Caco-2 (cell line): Measurements from ENCODE around the gene SPINK14. TPM values are rescaled to one million over a fixed set of nuclear protein-coding genes. Genes with fewer than 3 reads are reported as not detected.

Experiments used
- BruUV-seq: library from RNA; stranded (reverse); fragments of 400-500 nt; replicated peaks from 2 replicates; lab custom pipeline; 2021; lab: Mats Ljungman, UMichigan
- CTCF ChIA-PET: fragments of 300-600 bp; sonication (Branson Sonifier 250); formaldehyde crosslinking; loops from one replicate; lab custom pipeline; 2022; ENCODE audit warnings: antibody characterized with exemption; lab: Charles Lee
- POLR2A ChIA-PET: fragments of 300-600 bp; sonication (Branson Sonifier 250); formaldehyde crosslinking; loops from one replicate; lab custom pipeline; 2022; ENCODE audit warnings: antibody characterized with exemption; lab: Charles Lee
- DNase-seq, 2 experiments: peaks; one replicate each; pipeline versions ENCODE4 v3.0.0 to v3.0.0-alpha.2; 2020 to 2022
- H3K27me3 ChIP-seq: replicated peaks from 2 replicates; pipeline ENCODE4 v1.6.0; 2011; ENCODE audit warnings: low read length; ENCODE audit not compliant: control insufficient read depth, insufficient read depth
- H3K36me3 ChIP-seq: 2 replicates; pipeline ENCODE4 v1.5.1; 2011; ENCODE audit warnings: low read length; ENCODE audit not compliant: control insufficient read depth, insufficient read depth
- H3K4me1 ChIP-seq: fragments of 250-450 bp; sonication (Bioruptor Pico); 2 replicates; pipeline ENCODE4 v1.5.1; 2020; ENCODE audit warnings: mild to moderate bottlenecking
- H3K4me3 ChIP-seq: 2 replicates; pipeline ENCODE4 v1.5.1; 2011; ENCODE audit warnings: low read depth, mild to moderate bottlenecking, control low read depth, low read length
- H3K9me3 ChIP-seq: fragments of 250-450 bp; sonication (Bioruptor Pico); 2 replicates; pipeline ENCODE4 v1.5.1; 2020; ENCODE audit warnings: mild to moderate bottlenecking, moderate library complexity
- H3K27ac Mint-ChIP-seq: one replicate; pipeline ENCODE4 v1.8.0; 2022; ENCODE audit warnings: mixed read lengths; ENCODE audit not compliant: unreplicated experiment
- H3K27me3 Mint-ChIP-seq: one replicate; pipeline ENCODE4 v1.8.0; 2022; ENCODE audit warnings: mixed read lengths; ENCODE audit not compliant: insufficient read depth, unreplicated experiment
- H3K36me3 Mint-ChIP-seq: one replicate; pipeline ENCODE4 v1.8.0; 2022; ENCODE audit warnings: mild to moderate bottlenecking, mixed read lengths; ENCODE audit not compliant: insufficient read depth, unreplicated experiment
- H3K4me1 Mint-ChIP-seq: one replicate; pipeline ENCODE4 v1.8.0; 2022; ENCODE audit warnings: low read depth, mixed read lengths; ENCODE audit not compliant: unreplicated experiment
- H3K4me3 Mint-ChIP-seq: one replicate; pipeline ENCODE4 v1.8.0; 2022; ENCODE audit warnings: mild to moderate bottlenecking, moderate library complexity, mixed read lengths; ENCODE audit not compliant: unreplicated experiment
- H3K9me3 Mint-ChIP-seq: one replicate; pipeline ENCODE4 v1.8.0; 2022; ENCODE audit warnings: mixed read lengths; ENCODE audit not compliant: unreplicated experiment
- intact Hi-C: fragments of 100-400 bp; cut with micrococcal nuclease; formaldehyde crosslinking; loops from one replicate; pipeline ENCODE4 v1.10.0; 2022; ENCODE audit not compliant: unreplicated experiment
- total RNA-seq: library from RNA; stranded (reverse); gene quantifications from 2 replicates; pipeline ENCODE4 v1.2.3, GENCODE V29; 2022
- TF ChIP-seq, protein P1 (sequence below), 2 experiments: fragments of 200-600 bp in 1 of 2; IDR thresholded peaks; 1 replicate in 1 of 2; 2 replicates in 1 of 2; pipeline versions ENCODE4 v1.5.1 to v1.8.0; 2011 to 2022; ENCODE audit warnings: antibody characterized with exemption in 1 of 2, control low read depth in 1 of 2, inconsistent platforms in 1 of 2, low read depth in 1 of 2, low read length in 1 of 2, mild to moderate bottlenecking in 1 of 2, moderate library complexity in 1 of 2; ENCODE audit not compliant: insufficient read depth in 1 of 2, severe bottlenecking in 1 of 2, unreplicated experiment in 1 of 2

Gene SPINK14
- total RNA-seq, 1 experiment from 2014 or later: not detected

DNA sequence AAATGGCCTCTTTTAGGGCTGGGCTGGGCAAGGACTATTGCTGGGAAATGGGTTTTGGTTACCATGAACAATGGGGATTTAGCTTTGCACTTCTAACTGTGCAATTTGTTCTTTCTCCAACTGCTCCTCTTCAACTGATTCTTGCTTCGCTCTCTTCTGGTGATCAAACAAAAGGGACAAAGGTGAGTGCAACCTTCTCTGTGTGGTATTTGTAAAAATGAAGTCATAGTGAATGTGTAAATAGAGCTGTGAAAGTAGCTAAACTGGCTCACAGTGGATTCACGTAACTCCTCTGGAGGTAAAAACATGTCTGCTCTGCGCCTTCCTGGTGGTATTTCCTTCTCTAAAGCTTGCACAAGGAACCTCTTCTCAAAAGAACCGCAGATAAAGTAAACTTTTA is 20.9 kb upstream of the SPINK14 start:
- H3K4me3 Mint-ChIP-seq: peak overlapping the region; percentile 57
- Histone ChIP-seq H3K9me3 (no peaks in the 10 kb centered on the region), H3K4me3 (no peak overlapping the region), H3K27me3 (no peaks in the 10 kb centered on the region), H3K36me3 (no peaks in the 10 kb centered on the region; the same call in 1 of the 2 replicates), H3K4me1 (peaks cover 53% of the 10 kb centered on the region)
- peaks cover 16% of the 10 kb centered on the region for H3K9me3 Mint-ChIP-seq
- TF ChIP-seq, protein P1, sequence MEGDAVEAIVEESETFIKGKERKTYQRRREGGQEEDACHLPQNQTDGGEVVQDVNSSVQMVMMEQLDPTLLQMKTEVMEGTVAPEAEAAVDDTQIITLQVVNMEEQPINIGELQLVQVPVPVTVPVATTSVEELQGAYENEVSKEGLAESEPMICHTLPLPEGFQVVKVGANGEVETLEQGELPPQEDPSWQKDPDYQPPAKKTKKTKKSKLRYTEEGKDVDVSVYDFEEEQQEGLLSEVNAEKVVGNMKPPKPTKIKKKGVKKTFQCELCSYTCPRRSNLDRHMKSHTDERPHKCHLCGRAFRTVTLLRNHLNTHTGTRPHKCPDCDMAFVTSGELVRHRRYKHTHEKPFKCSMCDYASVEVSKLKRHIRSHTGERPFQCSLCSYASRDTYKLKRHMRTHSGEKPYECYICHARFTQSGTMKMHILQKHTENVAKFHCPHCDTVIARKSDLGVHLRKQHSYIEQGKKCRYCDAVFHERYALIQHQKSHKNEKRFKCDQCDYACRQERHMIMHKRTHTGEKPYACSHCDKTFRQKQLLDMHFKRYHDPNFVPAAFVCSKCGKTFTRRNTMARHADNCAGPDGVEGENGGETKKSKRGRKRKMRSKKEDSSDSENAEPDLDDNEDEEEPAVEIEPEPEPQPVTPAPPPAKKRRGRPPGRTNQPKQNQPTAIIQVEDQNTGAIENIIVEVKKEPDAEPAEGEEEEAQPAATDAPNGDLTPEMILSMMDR (IDR thresholded peaks at IDR 0.05; ENCODE audit: insufficient read depth in 1 of 2, low read depth in 1 of 2, low read length in 1 of 2, severe bottlenecking in 1 of 2, unreplicated experiment in 1 of 2): no peak
- ChIA-PET CTCF (interaction anchor here (0.5 to 1.0 kb wide), 2 partner anchors 228 to 251 kb away, joined by 4 to 5 read pairs; no protein-coding TSS in a partner anchor), POLR2A (no interaction called here)
- peak; percentile 50 to 71 for DNase-seq
- H3K4me1 Mint-ChIP-seq: peaks cover 44% of the 10 kb centered on the region
- H3K36me3 Mint-ChIP-seq: peaks cover 6% of the 10 kb centered on the region
- BruUV-seq: no TSS peak
- intact Hi-C loops: loop anchor here (2.0 kb wide), 3 partner anchors 15 to 309 kb away; partner anchors contain the start of gene FBXO38
- H3K27me3 Mint-ChIP-seq: no peaks in the 10 kb centered on the region
- peak overlapping the region; percentile 90 for H3K27ac Mint-ChIP-seq

DNA sequence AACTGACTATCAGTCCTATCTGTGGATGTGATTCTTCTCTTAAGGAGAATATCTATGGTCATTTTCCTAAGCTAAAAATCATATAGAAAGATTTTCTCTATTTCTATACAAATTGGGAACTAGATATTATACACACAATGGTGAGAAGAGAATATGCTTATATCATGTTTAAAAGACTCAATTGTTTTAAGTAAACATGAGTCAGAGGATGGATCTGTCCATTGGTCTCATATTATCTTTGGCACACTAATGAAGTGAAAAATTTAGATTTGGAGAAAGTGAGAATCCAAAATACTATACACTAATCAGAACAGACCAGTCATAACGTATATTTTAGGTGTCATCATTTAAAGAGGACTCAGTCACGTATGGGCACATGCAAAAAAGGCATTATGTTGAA is 16.5 kb upstream of the SPINK14 start:
- TF ChIP-seq, protein P1 (IDR thresholded peaks at IDR 0.05; ENCODE audit: insufficient read depth in 1 of 2, low read depth in 1 of 2, low read length in 1 of 2, severe bottlenecking in 1 of 2, unreplicated experiment in 1 of 2): no peak
- H3K36me3 Mint-ChIP-seq: no peaks in the 10 kb centered on the region
- CTCF ChIA-PET: no interaction called here
- H3K9me3 Mint-ChIP-seq: peaks cover 21% of the 10 kb centered on the region
- POLR2A ChIA-PET: no interaction called here
- peaks cover 20% of the 10 kb centered on the region for H3K4me1 Mint-ChIP-seq
- no peak overlapping the region for H3K27ac Mint-ChIP-seq
- H3K27me3 Mint-ChIP-seq: no peaks in the 10 kb centered on the region
- intact Hi-C loops: no loop called here
- Histone ChIP-seq H3K4me1 (peaks cover 25% of the 10 kb centered on the region), H3K36me3 (no peaks in the 10 kb centered on the region), H3K27me3 (no peaks in the 10 kb centered on the region), H3K4me3 (no peak overlapping the region), H3K9me3 (no peaks in the 10 kb centered on the region)
- no peak overlapping the region for H3K4me3 Mint-ChIP-seq
- BruUV-seq: no TSS peak
- no peak for DNase-seq

DNA sequence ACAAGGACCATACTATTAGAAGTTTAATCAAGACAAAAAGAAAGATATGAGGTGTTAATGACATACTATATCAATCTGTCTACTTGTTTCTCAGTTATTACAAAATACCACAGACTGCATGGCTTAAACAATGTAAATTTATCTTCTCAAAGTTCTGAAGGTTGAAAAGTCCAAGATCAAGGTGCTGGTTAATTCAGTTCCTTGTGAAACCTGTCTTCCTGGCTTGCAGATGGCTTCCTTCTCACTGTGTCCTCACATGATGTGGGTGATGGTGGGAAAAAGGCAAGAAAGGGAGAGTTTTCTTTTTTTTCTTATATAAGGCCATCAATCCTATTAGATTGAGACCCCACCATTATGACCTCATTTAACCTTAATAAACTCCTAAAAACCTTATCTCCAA is 15.6 kb upstream of the SPINK14 start:
- no peaks in the 10 kb centered on the region for H3K27me3 Mint-ChIP-seq
- H3K9me3 Mint-ChIP-seq: peaks cover 28% of the 10 kb centered on the region
- TF ChIP-seq, protein P1 (IDR thresholded peaks at IDR 0.05; ENCODE audit: insufficient read depth in 1 of 2, low read depth in 1 of 2, low read length in 1 of 2, severe bottlenecking in 1 of 2, unreplicated experiment in 1 of 2): no peak
- no peaks in the 10 kb centered on the region for H3K27me3 ChIP-seq
- H3K4me1 Mint-ChIP-seq: peaks cover 11% of the 10 kb centered on the region
- peaks cover 18% of the 10 kb centered on the region for H3K4me1 ChIP-seq
- intact Hi-C loops: no loop called here
- H3K36me3 ChIP-seq: no peaks in the 10 kb centered on the region
- H3K9me3 ChIP-seq: no peaks in the 10 kb centered on the region
- H3K4me3 ChIP-seq: no peak overlapping the region
- BruUV-seq: no TSS peak
- no peak overlapping the region for H3K4me3 Mint-ChIP-seq
- no peak for DNase-seq
- ChIA-PET CTCF (no interaction called here), POLR2A (no interaction called here)
- no peaks in the 10 kb centered on the region for H3K36me3 Mint-ChIP-seq
- H3K27ac Mint-ChIP-seq: no peak overlapping the region
